HPDE6-E6E7 (cell line): ENCODE data around the gene ROCK2.

ENCODE experiments used
- DNase-seq: peaks from one replicate; pipeline ENCODE4 v3.0.0; 2011; ENCODE audit warnings: missing footprints; ENCODE audit errors: extremely low spot score

ROCK2 gene

GRCh38 chr2:11154016-11154922 is 190.2 kb downstream of the ROCK2 start:
- DNase-seq: no peak

- no peak for DNase-seq
Observed at GRCh38 chr2:11152591-11152990, 191.8 kb downstream of the ROCK2 start.

- no peak for DNase-seq
Observed at GRCh38 chr2:11147263-11147662, 197.2 kb downstream of the ROCK2 start.

- no peak for DNase-seq
Observed at GRCh38 chr2:11146076-11146475, 198.4 kb downstream of the ROCK2 start.

GRCh38 chr2:11145350-11145749 is 199.1 kb downstream of the ROCK2 start:
- no peak for DNase-seq

GRCh38 chr2:11144738-11145079 is 199.7 kb downstream of the ROCK2 start:
- DNase-seq: no peak

- no peak for DNase-seq
Observed at GRCh38 chr2:11144077-11144737, 200.2 kb downstream of the ROCK2 start.

- DNase-seq: no peak
Observed at GRCh38 chr2:11142987-11143386, 201.4 kb downstream of the ROCK2 start.

- no peak for DNase-seq
Observed at GRCh38 chr2:11142330-11142729, 202.1 kb downstream of the ROCK2 start.

- no peak for DNase-seq
Observed at GRCh38 chr2:11141319-11141718, 203.1 kb downstream of the ROCK2 start.

- no peak for DNase-seq
Observed at GRCh38 chr2:11140492-11140891, 203.9 kb downstream of the ROCK2 start.

GRCh38 chr2:11134349-11134748 is 210.1 kb downstream of the ROCK2 start:
- DNase-seq: no peak

GRCh38 chr2:11133936-11134320 is 210.5 kb downstream of the ROCK2 start:
- no peak for DNase-seq

- DNase-seq: no peak
Observed at GRCh38 chr2:11133238-11133935, 211.0 kb downstream of the ROCK2 start.

- no peak for DNase-seq
Observed at GRCh38 chr2:11132036-11132671, 212.3 kb downstream of the ROCK2 start.

- no peak for DNase-seq
Observed at GRCh38 chr2:11131166-11131920, 213.1 kb downstream of the ROCK2 start.
